KMS-11 (cell line): Measurements from ENCODE around the gene ASIP.

Experiments
- H2AFZ ChIP-seq: fragments of 200-600 bp; sonication (generic); 2 replicates; pipeline ENCODE4 v1.6.1; 2016; ENCODE audit warnings: antibody characterized with exemption, mixed run types, low read depth
- H3K27ac ChIP-seq: fragments of 200-600 bp; sonication (generic); 2 replicates; pipeline ENCODE4 v1.6.1; 2016; ENCODE audit warnings: mild to moderate bottlenecking, mixed run types
- H3K27me3 ChIP-seq: fragments of 200-600 bp; sonication (generic); 2 replicates; pipeline ENCODE4 v1.6.1; 2017; ENCODE audit warnings: mild to moderate bottlenecking, low read depth, mixed run types, moderate library complexity; ENCODE audit not compliant: insufficient read depth
- H3K36me3 ChIP-seq: fragments of 200-600 bp; sonication (generic); 2 replicates; pipeline ENCODE4 v1.6.1; 2017; ENCODE audit warnings: mild to moderate bottlenecking, mixed run types; ENCODE audit not compliant: insufficient read depth
- H3K4me1 ChIP-seq: fragments of 200-600 bp; sonication (generic); 2 replicates; pipeline ENCODE4 v1.6.1; 2016; ENCODE audit warnings: mild to moderate bottlenecking, low read depth, mixed run types; ENCODE audit not compliant: poor library complexity, severe bottlenecking
- H3K4me2 ChIP-seq: fragments of 200-600 bp; sonication (generic); 2 replicates; pipeline ENCODE4 v1.7.0; 2016; ENCODE audit warnings: mild to moderate bottlenecking, mixed run types
- H3K4me3 ChIP-seq: fragments of 200-600 bp; sonication (generic); IDR thresholded peaks from 2 replicates; pipeline ENCODE4 v1.6.1; 2017; ENCODE audit warnings: low read depth, low read length, mixed read lengths; ENCODE audit not compliant: insufficient read depth
- H3K79me2 ChIP-seq: fragments of 200-600 bp; sonication (generic); 2 replicates; pipeline ENCODE4 v1.6.1; 2016; ENCODE audit warnings: low read depth, mixed run types; ENCODE audit not compliant: insufficient read depth
- H3K9ac ChIP-seq: fragments of 200-600 bp; sonication (generic); 2 replicates; pipeline ENCODE4 v1.6.1; 2016; ENCODE audit warnings: mild to moderate bottlenecking, mixed run types
- H4K20me1 ChIP-seq: fragments of 200-600 bp; sonication (generic); 2 replicates; pipeline ENCODE4 v1.6.1; 2016; ENCODE audit warnings: mild to moderate bottlenecking, mixed run types; ENCODE audit not compliant: insufficient read depth
- CTCF ChIP-seq: fragments of 200-600 bp; sonication (generic); conservative IDR thresholded peaks from 2 replicates; pipeline ENCODE4 v1.6.1; 2017; ENCODE audit warnings: low read depth, mild to moderate bottlenecking, antibody characterized with exemption, low read length, moderate library complexity, mixed read lengths

ASIP gene

GRCh38 chr20:34311118-34312023 lies 70.1 kb downstream of the ASIP start:
- Histone ChIP-seq H3K4me3 (no peak overlapping the region), H3K4me1 (peaks cover 11% of the 10 kb centered on the region), H2AFZ (no peak overlapping the region), H3K79me2 (no peaks in the 10 kb centered on the region), H4K20me1 (no peaks in the 10 kb centered on the region), H3K27ac (no peak overlapping the region), H3K36me3 (no peaks in the 10 kb centered on the region), H3K9ac (no peak overlapping the region), H3K27me3 (no peaks in the 10 kb centered on the region), H3K4me2 (no peak overlapping the region)
- TF ChIP-seq CTCF, result no peak

GRCh38 chr20:34312024-34312460 lies 70.8 kb downstream of the ASIP start:
- Histone ChIP-seq H3K79me2 (no peaks in the 10 kb centered on the region), H2AFZ (peak overlapping the region; percentile 58; the same call in 1 of the 2 replicates), H4K20me1 (no peaks in the 10 kb centered on the region), H3K4me2 (peak overlapping the region; percentile 61), H3K4me1 (peaks cover 11% of the 10 kb centered on the region), H3K27ac (no peak overlapping the region), H3K9ac (no peak overlapping the region), H3K27me3 (no peaks in the 10 kb centered on the region), H3K36me3 (no peaks in the 10 kb centered on the region), H3K4me3 (no peak overlapping the region)
- no peak for TF ChIP-seq CTCF

GRCh38 chr20:34312544-34313217 lies 71.5 kb downstream of the ASIP start:
- H3K36me3 ChIP-seq, result no peaks in the 10 kb centered on the region
- peak; percentile 99 for TF ChIP-seq CTCF
- no peaks in the 10 kb centered on the region for H3K79me2 ChIP-seq
- no peak overlapping the region for H3K27ac ChIP-seq
- H3K9ac ChIP-seq, result no peak overlapping the region
- H3K4me2 ChIP-seq, result peak overlapping the region; percentile 61
- peak overlapping the region; percentile 58; the same call in 1 of the 2 replicates for H2AFZ ChIP-seq
- peaks cover 11% of the 10 kb centered on the region for H3K4me1 ChIP-seq
- no peak overlapping the region for H3K4me3 ChIP-seq
- H3K27me3 ChIP-seq, result no peaks in the 10 kb centered on the region
- no peaks in the 10 kb centered on the region for H4K20me1 ChIP-seq

- Histone ChIP-seq H3K27me3 (no peaks in the 10 kb centered on the region), H3K27ac (no peak overlapping the region), H3K9ac (no peak overlapping the region), H3K4me2 (no peak overlapping the region), H3K79me2 (no peaks in the 10 kb centered on the region), H2AFZ (no peak overlapping the region), H3K4me3 (no peak overlapping the region), H3K4me1 (peaks cover 11% of the 10 kb centered on the region), H3K36me3 (no peaks in the 10 kb centered on the region), H4K20me1 (no peaks in the 10 kb centered on the region)
- no peak for TF ChIP-seq CTCF
Observed at GRCh38 chr20:34315236-34315635, 74.0 kb downstream of the ASIP start.
